Measurements from ENCODE around the gene RERE. TPM values are rescaled to one million over a fixed set of nuclear protein-coding genes. Genes with fewer than 3 reads are reported as not detected.

Gene RERE
- polyA plus RNA-seq, 1 of the 3 experiments (the other 2 are of a cell fraction): 8.1 TPM

DNA sequence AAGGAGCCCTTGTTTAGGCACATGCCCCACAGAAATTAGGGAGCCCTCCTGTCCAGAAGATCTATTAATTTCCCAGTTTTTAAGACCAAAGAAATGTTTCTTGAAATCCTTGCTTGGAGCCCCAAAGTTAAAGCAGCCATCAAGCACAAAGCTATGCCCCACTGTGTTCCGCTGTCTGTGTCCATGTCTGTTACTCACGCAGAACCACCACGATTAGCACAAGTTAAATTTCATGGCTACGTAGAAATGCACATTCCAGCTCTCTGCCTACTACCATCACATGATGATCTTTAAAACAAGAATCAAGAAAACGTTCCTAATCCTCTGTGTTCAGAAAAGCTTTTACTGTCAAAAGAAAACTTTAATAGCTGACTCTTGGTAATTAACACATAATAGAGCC lies 238.5 kb downstream of the RERE start:
- H4K20me1 ChIP-seq (ENCODE audit: insufficient read depth): no peaks in the 10 kb centered on the region
- no peak overlapping the region for H3K27ac ChIP-seq (ENCODE audit: low read depth in 2 of 2, low read length in 1 of 2)
- H3K27me3 ChIP-seq (ENCODE audit: insufficient read depth): no peaks in the 10 kb centered on the region
- peaks cover 10 to 13% of the 10 kb centered on the region in 2 experiments; a peak in 3 of 4 replicates for H3K4me1 ChIP-seq (ENCODE audit: control insufficient read depth in 1 of 2, insufficient read depth in 2 of 2, low read depth in 1 of 2, low read length in 1 of 2)
- no peak overlapping the region for H3K9ac ChIP-seq
- H3K36me3 ChIP-seq (replicated peaks in 1 of 2; ENCODE audit: control insufficient read depth in 1 of 2, insufficient read depth in 2 of 2, low read length in 1 of 2): peaks cover 0 to 3% of the 10 kb centered on the region in 2 experiments
- no peak overlapping the region for H2AFZ ChIP-seq (ENCODE audit: low read depth)
- H3F3A ChIP-seq (replicated peaks; ENCODE audit: insufficient read depth): peaks cover 5% of the 10 kb centered on the region
- H3K9me3 ChIP-seq: no peaks in the 10 kb centered on the region
- ChIA-PET CTCF (interaction anchor here (0.7 to 2.5 kb wide), 8 partner anchors 10 to 270 kb away, joined by 3 to 7 read pairs (median 4); no protein-coding TSS in a partner anchor), POLR2A (no interaction called here)
- no peak for TF ChIP-seq MAX (IDR thresholded peaks at IDR 0.05; ENCODE audit: low read depth)
- no peak for TF ChIP-seq USF2 (IDR thresholded peaks at IDR 0.05; ENCODE audit: borderline replicate concordance, low read depth, low read length)
- TF ChIP-seq TCF12 (IDR thresholded peaks at IDR 0.05): no peak
- TF ChIP-seq MXI1 (IDR thresholded peaks at IDR 0.05; ENCODE audit: low read depth, low read length): no peak
- no peak for TF ChIP-seq POLR2AphosphoS5 (IDR thresholded peaks at IDR 0.05; ENCODE audit: low read depth, low read length)
- TF ChIP-seq GABPA (IDR thresholded peaks at IDR 0.05; ENCODE audit: low read depth): no peak
- no peak for TF ChIP-seq TEAD4 (IDR thresholded peaks at IDR 0.05; ENCODE audit: borderline replicate concordance, insufficient read depth)
- TF ChIP-seq, protein P1, sequence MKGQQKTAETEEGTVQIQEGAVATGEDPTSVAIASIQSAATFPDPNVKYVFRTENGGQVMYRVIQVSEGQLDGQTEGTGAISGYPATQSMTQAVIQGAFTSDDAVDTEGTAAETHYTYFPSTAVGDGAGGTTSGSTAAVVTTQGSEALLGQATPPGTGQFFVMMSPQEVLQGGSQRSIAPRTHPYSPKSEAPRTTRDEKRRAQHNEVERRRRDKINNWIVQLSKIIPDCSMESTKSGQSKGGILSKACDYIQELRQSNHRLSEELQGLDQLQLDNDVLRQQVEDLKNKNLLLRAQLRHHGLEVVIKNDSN (IDR thresholded peaks at IDR 0.05; ENCODE audit: borderline replicate concordance, low read depth): no peak
- TF ChIP-seq MEF2A (IDR thresholded peaks at IDR 0.05; ENCODE audit: borderline replicate concordance, low read depth): no peak
- no peak for TF ChIP-seq RFX5 (IDR thresholded peaks at IDR 0.05; ENCODE audit: low read length)
- TF ChIP-seq FOXJ3 (CRISPR knock-in tag; IDR thresholded peaks at IDR 0.05): no peak
- no peak for TF ChIP-seq ZBTB33 (IDR thresholded peaks at IDR 0.05; ENCODE audit: borderline replicate concordance, low read depth)
- TF ChIP-seq FOSL2 (IDR thresholded peaks at IDR 0.05; ENCODE audit: borderline replicate concordance, low read depth): no peak
- no peak for TF ChIP-seq YY1 (IDR thresholded peaks at IDR 0.05; ENCODE audit: low read depth)
- TF ChIP-seq NFIC (IDR thresholded peaks at IDR 0.05; ENCODE audit: borderline replicate concordance): no peak
- TF ChIP-seq TAF1 (IDR thresholded peaks at IDR 0.05; ENCODE audit: borderline replicate concordance, low read depth, low read length): no peak
- TF ChIP-seq, protein P2, sequence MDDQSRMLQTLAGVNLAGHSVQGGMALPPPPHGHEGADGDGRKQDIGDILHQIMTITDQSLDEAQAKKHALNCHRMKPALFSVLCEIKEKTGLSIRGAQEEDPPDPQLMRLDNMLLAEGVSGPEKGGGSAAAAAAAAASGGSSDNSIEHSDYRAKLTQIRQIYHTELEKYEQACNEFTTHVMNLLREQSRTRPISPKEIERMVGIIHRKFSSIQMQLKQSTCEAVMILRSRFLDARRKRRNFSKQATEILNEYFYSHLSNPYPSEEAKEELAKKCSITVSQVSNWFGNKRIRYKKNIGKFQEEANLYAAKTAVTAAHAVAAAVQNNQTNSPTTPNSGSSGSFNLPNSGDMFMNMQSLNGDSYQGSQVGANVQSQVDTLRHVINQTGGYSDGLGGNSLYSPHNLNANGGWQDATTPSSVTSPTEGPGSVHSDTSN (IDR thresholded peaks at IDR 0.05): no peak
- DNase-seq: no peak
- H3K79me2 ChIP-seq (ENCODE audit: insufficient read depth): peaks cover 20% of the 10 kb centered on the region; the same call in 1 of the 2 replicates
- no peaks in the 10 kb centered on the region for H3K9me2 ChIP-seq
- no peak overlapping the region for H3K4me2 ChIP-seq
- WGBS (ENCODE audit: low lambda C conversion rate): 97% methylated on average over 5 of the region's 5 CpGs
- H3K4me3 ChIP-seq (ENCODE audit: low read depth in 2 of 2, low read length in 1 of 2): no peak overlapping the region

Data from SK-N-SH (cell line).